Retinal pigment epithelial cell (primary cell): ENCODE data around the gene KCNA3.

Experiments
- DNase-seq: peaks from one replicate; pipeline ENCODE4 v3.0.0-alpha.2; 2010; ENCODE audit warnings: low read depth
- H3K4me3 ChIP-seq: 2 replicates; pipeline ENCODE4 v1.5.1; 2011; ENCODE audit warnings: mild to moderate bottlenecking, low read length, control low read depth, moderate library complexity
- TF ChIP-seq, protein P1 (sequence below): conservative IDR thresholded peaks from 2 replicates; pipeline ENCODE4 v1.5.1; 2011; ENCODE audit warnings: low read depth, low read length, control low read depth, inconsistent platforms

The KCNA3 gene

DNA sequence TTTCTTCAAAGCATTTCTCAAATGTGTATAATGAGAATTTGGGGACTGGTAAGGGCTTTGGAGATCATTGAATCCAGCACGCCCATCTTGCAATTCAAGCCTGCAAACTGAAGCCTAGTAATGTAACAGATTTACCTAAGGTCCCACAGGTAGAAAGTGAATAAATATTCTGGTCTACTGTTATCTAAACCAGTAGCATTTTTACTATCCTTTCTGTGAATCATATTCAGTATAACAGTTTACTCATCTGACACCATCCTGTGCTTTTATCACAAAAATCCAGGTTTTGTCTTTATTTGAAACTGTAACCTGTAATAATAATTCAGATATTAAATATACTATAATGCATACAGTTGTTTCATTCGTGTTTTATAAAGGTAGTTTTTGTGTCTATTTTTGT, 17.4 kb downstream of the KCNA3 start:
- no peak for DNase-seq
- TF ChIP-seq, protein P1, sequence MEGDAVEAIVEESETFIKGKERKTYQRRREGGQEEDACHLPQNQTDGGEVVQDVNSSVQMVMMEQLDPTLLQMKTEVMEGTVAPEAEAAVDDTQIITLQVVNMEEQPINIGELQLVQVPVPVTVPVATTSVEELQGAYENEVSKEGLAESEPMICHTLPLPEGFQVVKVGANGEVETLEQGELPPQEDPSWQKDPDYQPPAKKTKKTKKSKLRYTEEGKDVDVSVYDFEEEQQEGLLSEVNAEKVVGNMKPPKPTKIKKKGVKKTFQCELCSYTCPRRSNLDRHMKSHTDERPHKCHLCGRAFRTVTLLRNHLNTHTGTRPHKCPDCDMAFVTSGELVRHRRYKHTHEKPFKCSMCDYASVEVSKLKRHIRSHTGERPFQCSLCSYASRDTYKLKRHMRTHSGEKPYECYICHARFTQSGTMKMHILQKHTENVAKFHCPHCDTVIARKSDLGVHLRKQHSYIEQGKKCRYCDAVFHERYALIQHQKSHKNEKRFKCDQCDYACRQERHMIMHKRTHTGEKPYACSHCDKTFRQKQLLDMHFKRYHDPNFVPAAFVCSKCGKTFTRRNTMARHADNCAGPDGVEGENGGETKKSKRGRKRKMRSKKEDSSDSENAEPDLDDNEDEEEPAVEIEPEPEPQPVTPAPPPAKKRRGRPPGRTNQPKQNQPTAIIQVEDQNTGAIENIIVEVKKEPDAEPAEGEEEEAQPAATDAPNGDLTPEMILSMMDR = no peak
- H3K4me3 ChIP-seq = no peak overlapping the region

DNA sequence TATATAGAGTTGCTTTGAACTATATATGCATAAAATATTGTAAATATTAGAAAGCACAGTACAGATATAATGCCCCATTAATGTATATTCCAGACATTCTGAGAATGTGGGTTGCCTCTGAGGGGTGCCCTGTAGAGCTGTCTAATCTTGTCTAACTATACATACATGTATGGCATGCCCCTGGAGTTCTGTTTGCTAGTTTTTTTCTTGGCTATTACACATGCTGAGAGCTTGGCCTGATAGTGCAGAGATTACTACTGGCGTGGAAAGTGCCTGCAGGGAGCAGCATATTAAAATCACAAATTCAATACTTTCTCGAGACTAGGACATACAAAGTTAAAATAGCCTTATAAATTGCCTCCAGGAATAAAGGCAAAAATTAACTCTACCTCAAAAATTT, 24.1 kb downstream of the KCNA3 start:
- TF ChIP-seq, protein P1 = no peak

DNA sequence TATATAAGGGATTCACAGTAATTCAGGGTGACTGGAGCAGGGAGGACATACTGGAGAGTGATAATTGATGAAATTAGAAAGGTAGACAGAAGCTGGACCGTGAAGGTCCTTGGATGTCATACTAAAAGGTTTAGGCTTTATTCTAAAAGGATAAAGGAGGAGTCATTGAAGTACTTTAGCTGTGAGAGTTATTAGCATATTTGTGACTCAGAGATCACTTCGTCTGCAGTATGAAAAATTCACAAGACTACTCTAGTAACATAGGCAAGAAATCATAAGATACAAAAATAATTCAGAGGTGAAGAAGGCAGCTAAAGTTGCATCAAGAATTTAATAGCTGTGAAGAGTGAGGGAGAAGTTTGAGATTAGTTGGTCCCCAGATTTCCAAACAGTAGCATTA, 26.3 kb downstream of the KCNA3 start:
- TF ChIP-seq, protein P1 = no peak
- no peak for DNase-seq
- H3K4me3 ChIP-seq = no peak overlapping the region

More for the DNA sequence above, 24.1 kb downstream of the KCNA3 start:
- DNase-seq = no peak
- no peak overlapping the region for H3K4me3 ChIP-seq

DNA sequence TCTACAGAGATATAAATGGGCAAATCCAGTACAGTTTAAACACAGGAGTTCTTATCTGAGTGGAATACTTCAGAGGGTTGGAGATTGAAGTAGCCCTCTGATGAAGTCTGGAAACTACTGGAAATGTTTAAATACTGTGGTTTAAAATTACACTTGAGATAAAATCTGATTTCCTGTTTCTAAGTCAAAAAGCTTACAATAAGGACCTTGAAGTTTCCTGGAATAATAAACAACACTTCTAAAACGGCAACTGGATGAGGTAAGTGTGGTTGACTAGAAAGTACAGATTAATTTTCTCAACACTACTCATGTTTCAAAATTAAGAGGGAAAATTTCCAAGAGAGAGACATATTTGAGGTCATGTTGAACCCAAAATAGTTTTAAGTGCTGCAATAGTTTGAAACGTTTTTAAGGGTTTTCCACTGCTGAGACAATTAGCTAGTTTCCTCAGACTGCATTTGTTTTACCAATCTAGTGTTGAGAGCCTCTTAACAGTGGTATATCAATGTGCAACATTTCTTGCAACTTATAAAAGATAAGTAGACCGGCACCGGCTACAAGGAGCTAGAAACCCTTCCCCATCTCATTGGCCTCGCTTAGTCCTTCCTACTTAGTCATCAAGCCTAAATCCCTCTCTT, 27.4 kb downstream of the KCNA3 start:
- DNase-seq = no peak
- no peak overlapping the region for H3K4me3 ChIP-seq
- TF ChIP-seq, protein P1 = no peak

DNA sequence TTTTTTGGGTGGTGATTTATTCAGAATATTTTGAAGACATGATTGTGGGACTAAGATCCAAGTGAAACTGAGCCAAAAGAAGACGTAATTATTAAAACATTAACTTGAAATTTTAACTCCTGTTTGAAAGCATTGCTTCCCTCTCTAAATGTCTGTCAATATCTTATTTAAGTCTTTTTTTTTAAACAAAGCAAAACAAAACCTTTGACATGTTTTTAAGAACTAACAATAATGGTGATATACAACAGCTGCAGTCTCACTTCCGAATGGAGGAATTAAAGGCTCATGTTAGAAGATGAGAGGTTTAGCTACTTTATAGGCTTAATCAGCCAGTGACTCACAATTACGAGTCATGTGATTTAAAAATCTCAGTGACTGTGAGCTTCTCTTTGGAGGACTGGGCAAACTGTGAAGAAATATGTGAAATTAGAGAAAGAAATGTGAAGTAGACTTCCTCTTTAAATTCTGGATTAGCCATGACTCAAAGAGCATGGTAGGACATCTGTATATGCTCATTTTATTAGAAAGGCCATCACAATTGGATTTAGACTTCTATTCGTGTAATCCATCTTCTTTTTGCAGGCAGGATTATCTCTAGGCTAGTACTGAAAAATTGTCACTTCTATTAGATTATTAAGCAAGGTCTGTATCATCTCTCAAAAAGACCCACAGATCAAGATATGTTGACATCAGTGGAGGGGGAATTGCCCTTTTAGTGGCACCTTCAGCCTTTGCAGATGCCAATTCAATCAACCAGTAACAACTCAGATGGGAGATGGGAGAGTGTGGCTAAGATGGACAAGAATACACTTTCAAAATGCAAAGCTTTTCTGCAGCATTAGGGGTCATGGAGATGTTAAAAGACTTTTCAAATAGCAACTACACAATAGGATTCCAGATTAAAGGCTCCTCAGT, 28.7 kb downstream of the KCNA3 start:
- TF ChIP-seq, protein P1 = no peak
- peak; percentile 51 for DNase-seq

DNA sequence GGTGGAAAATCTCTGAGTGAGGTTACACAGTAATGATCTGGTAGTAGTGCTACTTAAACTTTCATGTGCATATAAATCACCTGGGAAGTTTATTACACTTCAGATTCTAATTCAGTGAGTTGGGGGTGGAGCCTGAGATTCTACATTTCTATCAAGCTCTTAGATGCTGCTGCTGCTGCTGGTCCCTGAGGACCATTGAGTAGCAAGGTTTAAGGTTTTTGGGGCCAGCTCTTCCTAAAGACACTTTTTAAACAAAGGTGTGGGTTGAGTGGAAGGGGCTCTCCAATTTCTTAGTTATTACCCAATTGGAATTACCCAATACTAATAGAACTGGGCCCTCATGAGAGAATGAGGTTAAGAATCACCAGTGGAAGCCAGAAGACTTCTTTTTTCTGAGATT, 29.5 kb downstream of the KCNA3 start:
- no peak for DNase-seq
- TF ChIP-seq, protein P1 = no peak

More for the DNA sequence above, 28.7 kb downstream of the KCNA3 start:
- no peak overlapping the region for H3K4me3 ChIP-seq

More for the DNA sequence above, 29.5 kb downstream of the KCNA3 start:
- no peak overlapping the region for H3K4me3 ChIP-seq
